OCI-LY7 (cell line): ENCODE measurements around the gene TEKTIP1. TPM values are rescaled to one million over a fixed set of nuclear protein-coding genes. Genes with fewer than 3 reads are reported as not detected.

Experiments
- BruUV-seq: library from RNA; stranded (reverse); fragments of 400-500 nt; replicated peaks from 2 replicates; lab custom pipeline; 2021; lab: Mats Ljungman, UMichigan
- CTCF ChIA-PET: fragments of 300-600 bp; sonication (Branson Sonifier 250); formaldehyde crosslinking; loops from one replicate; lab custom pipeline; 2022; ENCODE audit warnings: antibody characterized with exemption; ENCODE audit not compliant: unreplicated experiment; lab: Charles Lee
- POLR2A ChIA-PET: fragments of 300-600 bp; sonication (Branson Sonifier 250); formaldehyde crosslinking; loops from one replicate; lab custom pipeline; 2022; ENCODE audit warnings: antibody characterized with exemption; lab: Charles Lee
- DNase-seq: peaks from one replicate; pipeline ENCODE4 v3.0.0-alpha.2; 2015; ENCODE audit warnings: low spot score
- H2AFZ ChIP-seq: fragments of 200-600 bp; sonication (generic), shearing (Covaris generic); 2 replicates; pipeline ENCODE4 v1.6.1; 2014; ENCODE audit warnings: mild to moderate bottlenecking, antibody characterized with exemption, low read length, moderate library complexity
- H3K27ac ChIP-seq: fragments of 200-600 bp; sonication (generic); 2 replicates; pipeline ENCODE4 v1.5.1; 2014; ENCODE audit warnings: mixed run types, low read depth, mild to moderate bottlenecking, moderate library complexity, low read length, inconsistent platforms; ENCODE audit not compliant: poor library complexity, severe bottlenecking
- H3K36me3 ChIP-seq: fragments of 200-600 bp; sonication (generic); 2 replicates; pipeline ENCODE4 v1.6.1; 2014; ENCODE audit warnings: mild to moderate bottlenecking, antibody characterized with exemption, low read length, moderate library complexity, mixed read lengths; ENCODE audit not compliant: insufficient read depth
- H3K4me1 ChIP-seq: fragments of 200-600 bp; sonication (generic); 2 replicates; pipeline ENCODE4 v1.5.1; 2014; ENCODE audit warnings: mild to moderate bottlenecking, low read length; ENCODE audit not compliant: insufficient read depth, poor library complexity, severe bottlenecking
- H3K4me2 ChIP-seq: fragments of 200-600 bp; sonication (generic); 2 replicates; pipeline ENCODE4 v1.6.1; 2014; ENCODE audit warnings: mild to moderate bottlenecking, low read length
- H3K4me3 ChIP-seq: fragments of 200-600 bp; sonication (generic); 2 replicates; pipeline ENCODE4 v1.5.1; 2014; ENCODE audit warnings: mild to moderate bottlenecking, low read depth, low read length; ENCODE audit not compliant: poor library complexity, severe bottlenecking
- H3K79me2 ChIP-seq: fragments of 200-600 bp; sonication (generic); 2 replicates; pipeline ENCODE4 v1.6.1; 2016; ENCODE audit warnings: low read depth, mild to moderate bottlenecking, low read length, moderate library complexity, mixed read lengths; ENCODE audit not compliant: insufficient read depth
- H3K9me2 ChIP-seq: fragments of 200-600 bp; sonication (generic); 2 replicates; pipeline ENCODE4 v1.6.1; 2016; ENCODE audit warnings: mild to moderate bottlenecking, low read length, mixed read lengths; ENCODE audit not compliant: insufficient read depth
- H3K9me3 ChIP-seq: fragments of 200-600 bp; sonication (generic); 2 replicates; pipeline ENCODE4 v1.6.1; 2014; ENCODE audit warnings: mild to moderate bottlenecking, mixed run types, low read length, mixed read lengths
- H4K20me1 ChIP-seq: fragments of 200-600 bp; sonication (generic); 2 replicates; pipeline ENCODE4 v1.6.1; 2014; ENCODE audit warnings: mild to moderate bottlenecking, antibody characterized with exemption, low read length, moderate library complexity, mixed read lengths; ENCODE audit not compliant: insufficient read depth
- EZH2phosphoT487 ChIP-seq: fragments of 200-600 bp; sonication (generic); IDR thresholded peaks from 2 replicates; pipeline ENCODE4 v1.6.1; 2018; ENCODE audit warnings: low read depth, borderline replicate concordance, mild to moderate bottlenecking, mixed run types, antibody characterized with exemption, low read length, moderate library complexity, mixed read lengths
- intact Hi-C: fragments of 100-400 bp; cut with micrococcal nuclease; formaldehyde crosslinking; loops from one replicate; pipeline ENCODE4 v1.10.0; 2022; ENCODE audit not compliant: unreplicated experiment
- total RNA-seq, 2 experiments: library from RNA; depleted of rRNA in 1 of 2; stranded (reverse); fragments of >200 nt in 1 of 2; shearing (Covaris generic) in 1 of 2; gene quantifications; 2 replicates each; pipeline ENCODE4 v1.2.3, GENCODE V29; 2014 to 2022
- TF ChIP-seq, protein P1 (sequence below): fragments of 200-600 bp; sonication (generic); conservative IDR thresholded peaks from 2 replicates; pipeline ENCODE4 v1.5.1; 2014; ENCODE audit warnings: mild to moderate bottlenecking, antibody characterized with exemption, low read length, moderate library complexity, mixed read lengths

TEKTIP1 gene
- total RNA-seq, 2 experiments from 2014 or later = 0.44 to 7.0 TPM

GRCh38 chr19:3524078-3524842 lies 14.7 kb upstream of the TEKTIP1 start:
- Histone ChIP-seq H3K9me2 (no peaks in the 10 kb centered on the region), H3K4me2 (no peak overlapping the region), H3K79me2 (no peaks in the 10 kb centered on the region), H4K20me1 (no peaks in the 10 kb centered on the region), H3K36me3 (peaks cover 64% of the 10 kb centered on the region), H3K27ac (no peak overlapping the region), H3K4me3 (no peak overlapping the region), H2AFZ (no peak overlapping the region), H3K9me3 (no peaks in the 10 kb centered on the region), H3K4me1 (no peaks in the 10 kb centered on the region)
- no TSS peak for BruUV-seq
- TF ChIP-seq, protein P1, sequence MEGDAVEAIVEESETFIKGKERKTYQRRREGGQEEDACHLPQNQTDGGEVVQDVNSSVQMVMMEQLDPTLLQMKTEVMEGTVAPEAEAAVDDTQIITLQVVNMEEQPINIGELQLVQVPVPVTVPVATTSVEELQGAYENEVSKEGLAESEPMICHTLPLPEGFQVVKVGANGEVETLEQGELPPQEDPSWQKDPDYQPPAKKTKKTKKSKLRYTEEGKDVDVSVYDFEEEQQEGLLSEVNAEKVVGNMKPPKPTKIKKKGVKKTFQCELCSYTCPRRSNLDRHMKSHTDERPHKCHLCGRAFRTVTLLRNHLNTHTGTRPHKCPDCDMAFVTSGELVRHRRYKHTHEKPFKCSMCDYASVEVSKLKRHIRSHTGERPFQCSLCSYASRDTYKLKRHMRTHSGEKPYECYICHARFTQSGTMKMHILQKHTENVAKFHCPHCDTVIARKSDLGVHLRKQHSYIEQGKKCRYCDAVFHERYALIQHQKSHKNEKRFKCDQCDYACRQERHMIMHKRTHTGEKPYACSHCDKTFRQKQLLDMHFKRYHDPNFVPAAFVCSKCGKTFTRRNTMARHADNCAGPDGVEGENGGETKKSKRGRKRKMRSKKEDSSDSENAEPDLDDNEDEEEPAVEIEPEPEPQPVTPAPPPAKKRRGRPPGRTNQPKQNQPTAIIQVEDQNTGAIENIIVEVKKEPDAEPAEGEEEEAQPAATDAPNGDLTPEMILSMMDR = no peak
- TF ChIP-seq EZH2phosphoT487 = no peak
- no peak for DNase-seq
- POLR2A ChIA-PET = no interaction called here
- intact Hi-C loops = no loop called here
- CTCF ChIA-PET = no interaction called here

DNA sequence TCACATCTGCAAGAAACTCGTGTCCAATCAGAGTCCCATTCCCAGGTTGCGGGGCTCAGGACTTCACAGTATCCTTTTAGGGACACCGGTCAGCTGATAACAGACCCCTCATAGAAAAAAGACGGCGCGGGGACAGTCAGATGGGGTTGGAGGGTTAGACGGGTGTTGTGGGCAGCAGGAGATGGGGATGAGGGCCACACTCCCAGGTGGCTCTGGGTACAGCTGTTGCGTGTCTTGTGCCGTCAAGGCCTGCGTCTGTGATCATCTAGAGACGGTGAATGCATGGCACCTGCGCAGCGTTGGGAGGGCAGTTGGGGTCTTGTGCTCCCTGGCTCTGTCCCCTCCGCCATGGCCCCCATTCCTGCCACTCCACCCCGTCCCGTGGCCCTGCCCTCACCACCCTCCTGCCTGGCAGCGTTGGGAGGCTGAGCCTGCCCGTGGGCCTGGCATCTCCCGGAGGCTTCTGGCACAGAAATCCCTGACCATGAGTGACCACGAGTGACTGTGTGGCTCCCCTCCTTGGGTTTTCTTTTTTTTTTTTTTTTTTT lies 14.0 kb upstream of the TEKTIP1 start:
- Histone ChIP-seq H3K9me3 (no peaks in the 10 kb centered on the region), H3K4me1 (no peaks in the 10 kb centered on the region), H3K36me3 (peaks cover 57% of the 10 kb centered on the region), H3K4me3 (no peak overlapping the region), H3K4me2 (no peak overlapping the region), H2AFZ (no peak overlapping the region), H4K20me1 (no peaks in the 10 kb centered on the region), H3K27ac (no peak overlapping the region), H3K79me2 (no peaks in the 10 kb centered on the region), H3K9me2 (no peaks in the 10 kb centered on the region)
- no TSS peak for BruUV-seq
- no peak for TF ChIP-seq EZH2phosphoT487
- TF ChIP-seq, protein P1 = no peak
- POLR2A ChIA-PET = no interaction called here
- intact Hi-C loops = no loop called here
- no peak for DNase-seq
- CTCF ChIA-PET = no interaction called here
